Measurements from ENCODE around the gene HOXC10. TPM values are rescaled to one million over a fixed set of nuclear protein-coding genes. Genes with fewer than 3 reads are reported as not detected.

Gene HOXC10
- total RNA-seq, 2 donors from 2014 or later, result not detected

DNA sequence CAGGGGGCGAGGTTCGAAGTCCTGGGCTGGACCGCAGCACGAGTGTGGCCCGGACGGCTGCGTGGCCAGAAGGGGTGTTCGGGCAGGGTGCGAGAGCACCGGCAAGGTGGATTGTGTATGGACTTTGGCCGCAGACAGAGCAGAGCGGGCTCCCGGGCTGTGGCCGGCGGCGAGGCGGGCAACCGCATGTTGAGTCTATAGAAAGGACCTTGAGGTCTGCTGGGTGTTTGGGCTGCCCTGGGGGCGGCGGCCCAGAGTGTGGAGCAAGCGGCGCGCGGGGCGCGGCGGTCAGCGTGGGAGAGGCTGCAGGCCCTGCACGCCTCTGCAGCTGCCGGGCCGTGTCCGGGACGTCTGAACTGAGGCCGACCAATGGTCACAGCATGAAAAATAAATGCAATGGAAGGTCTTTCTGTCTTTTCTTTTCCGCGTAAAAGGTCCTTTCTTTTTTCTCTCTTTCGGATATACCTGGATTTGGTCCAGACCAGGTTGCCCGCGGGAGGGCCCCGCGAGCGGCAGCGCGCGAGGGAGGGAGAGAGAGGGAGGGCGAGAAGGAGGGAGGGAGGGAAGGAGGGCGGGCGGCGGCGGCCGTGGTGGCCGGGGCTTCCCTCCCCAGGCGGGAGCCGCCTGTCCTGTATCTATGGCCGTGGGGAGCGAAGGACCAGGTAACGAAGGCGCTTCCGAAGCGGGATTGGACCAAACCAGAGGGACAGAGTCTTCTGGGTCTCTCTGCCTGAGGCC is 9.5 kb downstream of the HOXC10 start:
- Histone ChIP-seq H3K9ac (ENCODE audit: extremely low read depth, low read length, poor library complexity, severe bottlenecking) (no peak overlapping the region), H3K4me1 (ENCODE audit: control insufficient read depth, insufficient read depth, low read length) (no peaks in the 10 kb centered on the region), H3K27me3 (ENCODE audit: control insufficient read depth, insufficient read depth, low read length, poor library complexity, severe bottlenecking) (peaks cover 100% of the 10 kb centered on the region), H3K9me3 (ENCODE audit: control insufficient read depth, low read length) (no peaks in the 10 kb centered on the region), H3K4me3 (ENCODE audit: low read length) (no peak overlapping the region), H3K36me3 (ENCODE audit: control insufficient read depth, insufficient read depth, low read length) (no peaks in the 10 kb centered on the region), H3K27ac (ENCODE audit: low read depth, low read length) (no peak overlapping the region)
- Mint-ChIP-seq H3K4me1 (peaks cover 3% of the 10 kb centered on the region), H3K36me3 (ENCODE audit: low read depth) (no peaks in the 10 kb centered on the region), H3K4me3 (no peak overlapping the region), H3K27me3 (ENCODE audit: insufficient read depth) (peaks cover 100% of the 10 kb centered on the region), H3K9me3 (peaks cover 2% of the 10 kb centered on the region), H3K27ac (no peak overlapping the region)
- no peak for DNase-seq
- 6 to 10% methylated on average over 18 to 60 of the region's 60 CpGs for WGBS, 2 experiments (ENCODE audit: insufficient coverage in 1 of 2, insufficient read length in 1 of 2)
- TF ChIP-seq, protein P1, sequence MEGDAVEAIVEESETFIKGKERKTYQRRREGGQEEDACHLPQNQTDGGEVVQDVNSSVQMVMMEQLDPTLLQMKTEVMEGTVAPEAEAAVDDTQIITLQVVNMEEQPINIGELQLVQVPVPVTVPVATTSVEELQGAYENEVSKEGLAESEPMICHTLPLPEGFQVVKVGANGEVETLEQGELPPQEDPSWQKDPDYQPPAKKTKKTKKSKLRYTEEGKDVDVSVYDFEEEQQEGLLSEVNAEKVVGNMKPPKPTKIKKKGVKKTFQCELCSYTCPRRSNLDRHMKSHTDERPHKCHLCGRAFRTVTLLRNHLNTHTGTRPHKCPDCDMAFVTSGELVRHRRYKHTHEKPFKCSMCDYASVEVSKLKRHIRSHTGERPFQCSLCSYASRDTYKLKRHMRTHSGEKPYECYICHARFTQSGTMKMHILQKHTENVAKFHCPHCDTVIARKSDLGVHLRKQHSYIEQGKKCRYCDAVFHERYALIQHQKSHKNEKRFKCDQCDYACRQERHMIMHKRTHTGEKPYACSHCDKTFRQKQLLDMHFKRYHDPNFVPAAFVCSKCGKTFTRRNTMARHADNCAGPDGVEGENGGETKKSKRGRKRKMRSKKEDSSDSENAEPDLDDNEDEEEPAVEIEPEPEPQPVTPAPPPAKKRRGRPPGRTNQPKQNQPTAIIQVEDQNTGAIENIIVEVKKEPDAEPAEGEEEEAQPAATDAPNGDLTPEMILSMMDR (conservative IDR thresholded peaks at IDR 0.05), result no peak

DNA sequence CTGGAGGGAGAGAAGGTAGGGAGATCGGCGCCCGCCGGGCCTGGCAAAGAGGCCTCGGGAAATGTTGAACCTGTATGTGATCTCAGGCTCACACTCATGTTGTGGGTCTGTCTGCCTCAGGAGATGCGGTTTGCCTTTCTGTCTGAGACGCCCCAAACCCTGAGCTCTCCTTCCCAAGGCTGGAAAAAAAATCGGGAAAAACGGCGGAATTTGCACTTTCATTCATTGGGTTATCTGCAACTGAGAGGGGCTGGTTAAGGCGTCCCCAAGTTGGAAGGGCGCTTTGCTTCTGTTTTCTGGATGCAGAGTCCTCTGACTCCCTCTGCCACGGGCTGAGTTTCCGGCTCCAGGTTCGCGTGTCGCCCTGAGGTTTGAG is 10.0 kb downstream of the HOXC10 start:
- H3K36me3 Mint-ChIP-seq (ENCODE audit: low read depth), result no peaks in the 10 kb centered on the region
- H3K27me3 Mint-ChIP-seq (ENCODE audit: insufficient read depth), result peaks cover 100% of the 10 kb centered on the region
- no peak overlapping the region for H3K9ac ChIP-seq (ENCODE audit: extremely low read depth, low read length, poor library complexity, severe bottlenecking)
- H3K27ac Mint-ChIP-seq, result no peak overlapping the region
- H3K27me3 ChIP-seq (ENCODE audit: control insufficient read depth, insufficient read depth, low read length, poor library complexity, severe bottlenecking), result peaks cover 100% of the 10 kb centered on the region
- no peaks in the 10 kb centered on the region for H3K4me1 ChIP-seq (ENCODE audit: control insufficient read depth, insufficient read depth, low read length)
- no peaks in the 10 kb centered on the region for H3K36me3 ChIP-seq (ENCODE audit: control insufficient read depth, insufficient read depth, low read length)
- H3K27ac ChIP-seq (ENCODE audit: low read depth, low read length), result no peak overlapping the region
- TF ChIP-seq, protein P1 (conservative IDR thresholded peaks at IDR 0.05), result no peak
- H3K4me3 ChIP-seq (ENCODE audit: low read length), result no peak overlapping the region
- 6% methylated on average over 11 to 17 of the region's 17 CpGs for WGBS, 2 experiments (ENCODE audit: insufficient coverage in 1 of 2, insufficient read length in 1 of 2)
- DNase-seq, result peak; percentile 77
- no peaks in the 10 kb centered on the region for H3K9me3 ChIP-seq (ENCODE audit: control insufficient read depth, low read length)
- peaks cover 2% of the 10 kb centered on the region for H3K9me3 Mint-ChIP-seq
- peak overlapping the region; percentile 11 for H3K4me3 Mint-ChIP-seq
- peaks cover 3% of the 10 kb centered on the region for H3K4me1 Mint-ChIP-seq

DNA sequence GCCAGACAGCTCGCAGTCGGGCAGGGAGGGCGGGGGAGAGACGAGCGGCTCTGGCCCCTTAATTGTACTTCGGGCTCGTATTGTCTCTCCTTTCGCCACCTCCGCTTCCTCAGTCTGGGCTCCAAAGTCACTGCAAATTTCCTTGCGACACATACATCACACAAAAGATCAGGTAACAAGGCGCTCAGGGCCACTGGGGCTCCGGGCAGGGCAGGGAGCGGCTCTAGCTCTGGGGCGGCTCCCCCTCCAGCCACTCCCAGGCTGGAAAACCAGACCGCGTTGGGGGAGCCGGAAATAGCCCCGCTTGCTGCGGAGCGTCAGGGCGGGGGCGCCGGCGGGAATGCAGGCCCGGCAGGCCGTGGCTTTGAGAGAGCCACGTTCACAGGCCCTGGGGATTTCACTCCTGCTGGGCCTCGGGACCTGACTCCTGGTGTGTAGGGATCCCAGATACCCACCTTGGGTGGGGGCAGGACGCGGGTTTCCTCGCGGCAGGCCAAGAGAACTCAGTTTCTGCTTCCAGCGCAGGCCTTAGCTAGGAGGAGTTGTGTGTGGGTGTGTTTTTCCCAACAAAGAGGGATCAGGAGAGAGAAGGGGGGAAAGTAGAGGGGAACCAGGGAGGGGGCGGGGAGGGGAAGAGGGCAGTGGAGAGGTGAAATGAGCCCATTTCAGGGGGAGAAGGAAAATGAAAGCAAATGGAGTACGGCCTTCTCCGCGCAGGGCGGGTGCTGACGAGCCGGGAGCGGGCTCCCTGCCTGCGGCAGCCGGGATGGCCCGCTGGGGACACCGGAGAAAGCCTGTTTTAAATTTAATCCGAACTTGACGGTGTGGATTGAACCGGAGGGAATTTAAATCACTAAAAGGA is 10.7 kb downstream of the HOXC10 start:
- no peak overlapping the region for H3K9ac ChIP-seq (ENCODE audit: extremely low read depth, low read length, poor library complexity, severe bottlenecking)
- Mint-ChIP-seq H3K27ac (no peak overlapping the region), H3K4me3 (peak overlapping the region; percentile 11), H3K4me1 (peaks cover 3% of the 10 kb centered on the region), H3K27me3 (ENCODE audit: insufficient read depth) (peaks cover 100% of the 10 kb centered on the region), H3K36me3 (ENCODE audit: low read depth) (no peaks in the 10 kb centered on the region), H3K9me3 (peaks cover 2% of the 10 kb centered on the region)
- peak; percentile 89 for DNase-seq
- H3K27ac ChIP-seq (ENCODE audit: low read depth, low read length), result no peak overlapping the region
- H3K9me3 ChIP-seq (ENCODE audit: control insufficient read depth, low read length), result no peaks in the 10 kb centered on the region
- no peak overlapping the region for H3K4me3 ChIP-seq (ENCODE audit: low read length)
- no peaks in the 10 kb centered on the region for H3K36me3 ChIP-seq (ENCODE audit: control insufficient read depth, insufficient read depth, low read length)
- TF ChIP-seq, protein P1 (conservative IDR thresholded peaks at IDR 0.05), result no peak
- H3K4me1 ChIP-seq (ENCODE audit: control insufficient read depth, insufficient read depth, low read length), result no peaks in the 10 kb centered on the region
- WGBS, 2 experiments (ENCODE audit: insufficient coverage in 1 of 2, insufficient read length in 1 of 2), result 5 to 6% methylated on average over 36 to 48 of the region's 48 CpGs
- H3K27me3 ChIP-seq (ENCODE audit: control insufficient read depth, insufficient read depth, low read length, poor library complexity, severe bottlenecking), result peaks cover 100% of the 10 kb centered on the region
